PC-3 (cell line): ENCODE results near the gene CCDC86. TPM values are rescaled to one million over a fixed set of nuclear protein-coding genes. Genes with fewer than 3 reads are reported as not detected.

ENCODE experiments used
- ATAC-seq: fragments of 200-7000 bp; cut with Tn5 transposase; 2 replicates; pipeline ENCODE4 v1.9.1; 2020; ENCODE audit warnings: mild to moderate bottlenecking, moderate library complexity
- BruUV-seq: library from RNA; stranded (reverse); fragments of 400-500 nt; replicated peaks from 2 replicates; lab custom pipeline; 2021; lab: Mats Ljungman, UMichigan
- CTCF ChIA-PET: fragments of 300-600 bp; sonication (Branson Sonifier 250); formaldehyde crosslinking; loops from one replicate; lab custom pipeline; 2022; ENCODE audit warnings: antibody characterized with exemption; lab: Charles Lee
- POLR2A ChIA-PET: fragments of 300-600 bp; sonication (Branson Sonifier 250); formaldehyde crosslinking; loops from one replicate; lab custom pipeline; 2022; ENCODE audit warnings: antibody characterized with exemption; ENCODE audit not compliant: unreplicated experiment; lab: Charles Lee
- DNase-seq: peaks from one replicate; pipeline ENCODE4 v3.0.0-alpha.2; 2015
- H2AFZ ChIP-seq: fragments of 300-600 bp; sonication (generic); 2 replicates; pipeline ENCODE4 v1.6.0; 2016; ENCODE audit warnings: antibody characterized with exemption, low read length
- H3F3A ChIP-seq: fragments of 300-600 bp; sonication (generic); one replicate; pipeline ENCODE4 v1.6.0; 2017; ENCODE audit warnings: antibody characterized with exemption, low read length, control low read depth, mild to moderate bottlenecking; ENCODE audit not compliant: unreplicated experiment
- H3K27ac ChIP-seq: fragments of 300-600 bp; sonication (generic); 2 replicates; pipeline ENCODE4 v1.5.1; 2016; ENCODE audit warnings: mild to moderate bottlenecking, low read length
- H3K27me3 ChIP-seq: fragments of 300-600 bp; sonication (generic); 2 replicates; pipeline ENCODE4 v1.6.1; 2016; ENCODE audit warnings: low read length, mixed read lengths
- H3K36me3 ChIP-seq: fragments of 300-600 bp; sonication (generic); 2 replicates; pipeline ENCODE4 v1.6.1; 2016; ENCODE audit warnings: low read depth, mixed run types, low read length, mixed read lengths
- H3K4me1 ChIP-seq: fragments of 300-600 bp; sonication (generic); 2 replicates; pipeline ENCODE4 v1.5.1; 2016; ENCODE audit warnings: low read length; ENCODE audit not compliant: insufficient read depth
- H3K4me2 ChIP-seq: fragments of 300-600 bp; sonication (generic); 2 replicates; pipeline ENCODE4 v1.6.0; 2016; ENCODE audit warnings: low read length
- H3K4me3 ChIP-seq: fragments of 300-600 bp; sonication (generic); 2 replicates; pipeline ENCODE4 v1.5.1; 2016; ENCODE audit warnings: mild to moderate bottlenecking, low read length, mixed read lengths
- H3K79me2 ChIP-seq: fragments of 300-600 bp; sonication (generic); 2 replicates; pipeline ENCODE4 v1.6.1; 2017; ENCODE audit warnings: low read length, mixed read lengths
- H3K9ac ChIP-seq: fragments of 300-600 bp; sonication (generic); 2 replicates; pipeline ENCODE4 v1.6.0; 2016; ENCODE audit warnings: mild to moderate bottlenecking, low read length
- H3K9me2 ChIP-seq: fragments of 300-600 bp; sonication (generic); replicated peaks from 2 replicates; pipeline ENCODE4 v1.6.1; 2016; ENCODE audit warnings: mixed run types, low read length, mixed read lengths
- H3K9me3 ChIP-seq: fragments of 300-600 bp; sonication (generic); 2 replicates; pipeline ENCODE4 v1.6.1; 2016; ENCODE audit warnings: low read length, mixed read lengths
- H4K20me1 ChIP-seq: fragments of 300-600 bp; sonication (generic); 2 replicates; pipeline ENCODE4 v1.6.1; 2016; ENCODE audit warnings: low read length, mixed read lengths
- EZH2 ChIP-seq: fragments of 300-600 bp; sonication (generic); IDR thresholded peaks from one replicate; pipeline ENCODE4 v1.6.1; 2017; ENCODE audit warnings: antibody characterized with exemption, mild to moderate bottlenecking, low read length; ENCODE audit not compliant: unreplicated experiment
- EZH2phosphoT487 ChIP-seq: fragments of 300-600 bp; sonication (generic); IDR thresholded peaks from 2 replicates; pipeline ENCODE4 v1.6.1; 2018; ENCODE audit warnings: mild to moderate bottlenecking, antibody characterized with exemption, low read length, borderline replicate concordance
- intact Hi-C: fragments of 100-400 bp; cut with micrococcal nuclease; formaldehyde crosslinking; loops from 2 replicates; pipeline ENCODE4 v1.9.0; 2023
- total RNA-seq: library from RNA; depleted of rRNA; stranded (reverse); fragments of >200 nt; gene quantifications from 2 replicates; pipeline ENCODE4 v1.2.3, GENCODE V29; 2014
- TF ChIP-seq, protein P1 (sequence below): fragments of 300-600 bp; sonication (generic); conservative IDR thresholded peaks from 2 replicates; pipeline ENCODE4 v1.5.1; 2017; ENCODE audit warnings: antibody characterized with exemption, low read depth, mild to moderate bottlenecking, low read length

CCDC86 gene
- total RNA-seq, 1 experiment from 2014 or later = 67.9 TPM

DNA sequence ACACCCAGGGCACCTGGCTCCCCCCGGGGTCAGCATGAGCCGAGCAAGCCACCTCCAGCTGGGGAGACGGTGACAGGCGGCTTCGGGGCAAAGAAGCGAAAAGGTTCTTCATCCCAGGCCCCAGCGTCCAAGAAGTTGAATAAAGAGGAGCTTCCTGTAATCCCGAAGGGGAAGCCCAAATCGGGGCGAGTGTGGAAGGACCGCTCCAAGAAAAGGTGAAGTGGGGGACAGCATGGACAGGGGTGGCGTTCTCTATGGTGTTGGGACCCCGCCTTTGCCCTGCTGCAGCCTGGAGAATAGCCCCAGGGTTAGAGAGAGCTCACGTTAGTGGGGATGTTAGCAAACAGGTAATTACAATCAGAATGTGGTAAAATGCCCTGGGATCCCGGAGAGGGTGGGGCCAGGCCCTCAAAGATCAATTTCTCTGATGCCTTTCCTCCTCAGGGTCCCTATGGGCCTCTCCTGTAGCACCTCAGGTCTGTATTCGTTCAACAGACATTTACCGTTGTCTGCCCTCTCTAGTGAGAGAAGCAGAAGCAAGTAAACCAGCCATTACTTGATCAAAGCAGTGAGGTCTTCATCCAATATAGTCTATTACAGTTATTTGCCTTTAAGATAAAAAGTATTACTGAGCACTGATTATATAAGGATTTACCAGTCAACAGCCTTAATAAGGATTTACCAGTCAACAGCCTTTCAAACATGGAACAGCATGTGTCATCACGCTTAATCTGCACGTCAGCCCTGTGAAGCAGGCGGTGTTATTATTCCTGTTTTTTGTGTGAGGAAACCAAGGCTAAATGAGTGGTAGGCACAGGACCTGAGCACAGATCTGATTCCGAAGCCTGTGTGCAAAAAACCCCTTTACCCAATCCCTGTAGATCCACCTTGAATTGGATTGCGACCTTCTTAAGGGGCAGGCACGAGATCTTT is 1.0 kb downstream of the CCDC86 start:
- peaks cover 57% of the 10 kb centered on the region for H3K79me2 ChIP-seq

DNA sequence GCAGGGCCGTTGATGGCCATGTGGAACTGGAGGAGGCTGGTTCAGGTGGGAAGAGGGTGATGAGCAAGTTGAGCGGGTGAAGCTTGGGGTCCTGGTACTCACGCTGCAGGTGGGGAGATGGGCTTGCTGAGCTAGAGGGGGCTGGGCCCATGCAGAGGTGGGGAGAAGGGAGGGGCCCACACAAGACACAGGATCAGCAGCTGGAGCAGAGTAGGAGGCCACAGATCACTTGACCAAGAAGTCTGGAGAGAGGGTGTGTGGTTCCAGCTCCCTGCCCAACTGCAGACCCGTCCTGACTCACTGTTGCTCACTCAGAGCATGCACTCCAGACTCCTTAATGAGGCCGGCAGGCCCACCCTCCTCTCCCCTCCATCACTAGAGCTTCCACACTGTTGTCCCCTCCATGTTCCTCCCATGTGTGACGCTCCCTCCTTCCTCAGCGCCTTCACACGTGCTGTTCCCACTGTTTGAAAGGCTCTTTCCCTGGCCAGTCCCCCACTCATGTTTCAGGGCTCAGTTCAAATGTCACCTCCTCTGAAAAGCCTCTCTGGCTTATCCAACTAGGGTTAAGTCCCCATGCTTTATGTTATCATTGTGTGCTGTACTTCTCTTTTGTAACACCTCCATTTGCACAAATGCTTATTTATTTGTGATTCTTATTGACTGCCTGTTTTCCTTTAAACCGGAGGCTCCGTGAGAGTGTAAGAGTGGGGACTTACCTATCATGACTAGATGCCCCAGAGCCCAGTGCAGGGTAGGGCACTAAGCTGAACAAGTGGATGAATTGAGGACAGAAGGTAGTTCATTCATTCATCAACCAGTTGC is 2.3 kb downstream of the CCDC86 start:
- H3K36me3 ChIP-seq = peaks cover 9% of the 10 kb centered on the region; the same call in 1 of the 2 replicates
- H3K4me1 ChIP-seq = peaks cover 24% of the 10 kb centered on the region
- DNase-seq = peak; percentile 64
- no peaks in the 10 kb centered on the region for H3F3A ChIP-seq
- ATAC-seq = peak; percentile 69
- H3K27ac ChIP-seq = no peak overlapping the region
- H3K4me3 ChIP-seq = peak overlapping the region; percentile 92
- peak overlapping the region; percentile 98 for H3K9ac ChIP-seq
- no peak overlapping the region for H2AFZ ChIP-seq
- H3K79me2 ChIP-seq = peaks cover 57% of the 10 kb centered on the region
- CTCF ChIA-PET = interaction anchor here (1.6 to 2.1 kb wide), 2 partner anchors 13 to 43 kb away, joined by 6 to 10 read pairs; no protein-coding TSS in a partner anchor
- no TSS peak for BruUV-seq
- peak overlapping the region; percentile 92 for H3K4me2 ChIP-seq
- no peaks in the 10 kb centered on the region for H3K27me3 ChIP-seq
- no peaks in the 10 kb centered on the region for H3K9me2 ChIP-seq
- H3K9me3 ChIP-seq = no peaks in the 10 kb centered on the region
- intact Hi-C loops = loop anchor here (1.0 kb wide), 2 partner anchors 13 to 43 kb away; no protein-coding TSS in a partner anchor
- TF ChIP-seq, protein P1, sequence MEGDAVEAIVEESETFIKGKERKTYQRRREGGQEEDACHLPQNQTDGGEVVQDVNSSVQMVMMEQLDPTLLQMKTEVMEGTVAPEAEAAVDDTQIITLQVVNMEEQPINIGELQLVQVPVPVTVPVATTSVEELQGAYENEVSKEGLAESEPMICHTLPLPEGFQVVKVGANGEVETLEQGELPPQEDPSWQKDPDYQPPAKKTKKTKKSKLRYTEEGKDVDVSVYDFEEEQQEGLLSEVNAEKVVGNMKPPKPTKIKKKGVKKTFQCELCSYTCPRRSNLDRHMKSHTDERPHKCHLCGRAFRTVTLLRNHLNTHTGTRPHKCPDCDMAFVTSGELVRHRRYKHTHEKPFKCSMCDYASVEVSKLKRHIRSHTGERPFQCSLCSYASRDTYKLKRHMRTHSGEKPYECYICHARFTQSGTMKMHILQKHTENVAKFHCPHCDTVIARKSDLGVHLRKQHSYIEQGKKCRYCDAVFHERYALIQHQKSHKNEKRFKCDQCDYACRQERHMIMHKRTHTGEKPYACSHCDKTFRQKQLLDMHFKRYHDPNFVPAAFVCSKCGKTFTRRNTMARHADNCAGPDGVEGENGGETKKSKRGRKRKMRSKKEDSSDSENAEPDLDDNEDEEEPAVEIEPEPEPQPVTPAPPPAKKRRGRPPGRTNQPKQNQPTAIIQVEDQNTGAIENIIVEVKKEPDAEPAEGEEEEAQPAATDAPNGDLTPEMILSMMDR = no peak
- TF ChIP-seq EZH2 = no peak
- TF ChIP-seq EZH2phosphoT487 = no peak
- H4K20me1 ChIP-seq = peaks cover 15% of the 10 kb centered on the region
- POLR2A ChIA-PET = no interaction called here

More for the DNA sequence above, 1.0 kb downstream of the CCDC86 start:
- peak overlapping the region; percentile 92 for H3K4me3 ChIP-seq
- POLR2A ChIA-PET = no interaction called here
- H4K20me1 ChIP-seq = peaks cover 15% of the 10 kb centered on the region
- no peaks in the 10 kb centered on the region for H3F3A ChIP-seq
- no TSS peak for BruUV-seq
- DNase-seq (peak; percentile 37), ATAC-seq (no peak; the same call in 1 of the 2 replicates)
- CTCF ChIA-PET = interaction anchor here (1.4 to 2.1 kb wide), 3 partner anchors 12 to 56 kb away, joined by 4 to 10 read pairs (median 6); no protein-coding TSS in a partner anchor
- no peak for TF ChIP-seq EZH2phosphoT487
- TF ChIP-seq, protein P1 = no peak
- TF ChIP-seq EZH2 = no peak
- peaks cover 31% of the 10 kb centered on the region for H3K4me1 ChIP-seq
- H3K36me3 ChIP-seq = peaks cover 5% of the 10 kb centered on the region; the same call in 1 of the 2 replicates
- peak overlapping the region; percentile 59 for H3K27ac ChIP-seq
- intact Hi-C loops = no loop called here
- peak overlapping the region; percentile 92 for H3K4me2 ChIP-seq
- peak overlapping the region; percentile 70; the same call in 1 of the 2 replicates for H2AFZ ChIP-seq
- no peaks in the 10 kb centered on the region for H3K9me2 ChIP-seq
- H3K9me3 ChIP-seq = no peaks in the 10 kb centered on the region
- peak overlapping the region; percentile 98 for H3K9ac ChIP-seq
- H3K27me3 ChIP-seq = no peaks in the 10 kb centered on the region
